SK-N-SH treated with all-trans-retinoic acid at 6 μM for 48 hours (cell line): Measurements from ENCODE around the gene FZD7.

Experiments
- ATAC-seq: fragments of 200-7000 bp; cut with Tn5 transposase; 3 replicates; pipeline ENCODE4 v1.9.1; 2020; ENCODE audit warnings: mild to moderate bottlenecking, moderate library complexity
- ARNTL ChIP-seq: fragments of 450-650 bp; formaldehyde crosslinking; IDR thresholded peaks from 2 replicates; pipeline ENCODE4 v1.5.0; 2020; ENCODE audit warnings: low read depth, mild to moderate bottlenecking, moderate library complexity, borderline replicate concordance
- BACH2 ChIP-seq: fragments of 250-450 bp; sonication (Bioruptor Pico); IDR thresholded peaks from 2 replicates; pipeline ENCODE4 v1.9.0; 2021; ENCODE audit warnings: mild to moderate bottlenecking, borderline replicate concordance
- ESRRG ChIP-seq: fragments of 250-450 bp; sonication (Bioruptor Pico); IDR thresholded peaks from 2 replicates; pipeline ENCODE4 v1.6.1; 2021; ENCODE audit warnings: mild to moderate bottlenecking
- GLIS3 ChIP-seq: fragments of 250-450 bp; sonication (Bioruptor Pico); IDR thresholded peaks from 2 replicates; pipeline ENCODE4 v1.5.0; 2020; ENCODE audit warnings: mild to moderate bottlenecking, moderate library complexity
- OSR1 ChIP-seq: fragments of 250-450 bp; sonication (Bioruptor Pico); IDR thresholded peaks from 2 replicates; pipeline ENCODE4 v1.8.0; 2022; ENCODE audit warnings: moderate library complexity, mild to moderate bottlenecking, inconsistent platforms
- PPARA ChIP-seq: fragments of 250-450 bp; sonication (Bioruptor Pico); IDR thresholded peaks from 2 replicates; pipeline ENCODE4 v1.5.0; 2020; ENCODE audit warnings: mild to moderate bottlenecking, borderline replicate concordance
- RARB ChIP-seq: fragments of 250-450 bp; sonication (Bioruptor Pico); IDR thresholded peaks from 2 replicates; pipeline ENCODE4 v1.8.0; 2021; ENCODE audit warnings: mild to moderate bottlenecking, moderate library complexity
- SNAI2 ChIP-seq: fragments of 250-450 bp; sonication (Bioruptor Pico); IDR thresholded peaks from 2 replicates; pipeline ENCODE4 v1.5.0; 2020; ENCODE audit warnings: mild to moderate bottlenecking, moderate library complexity
- TCF4 ChIP-seq: fragments of 250-450 bp; sonication (Bioruptor Pico); IDR thresholded peaks from 2 replicates; pipeline ENCODE4 v1.8.0; 2021; ENCODE audit warnings: mild to moderate bottlenecking, moderate library complexity, borderline replicate concordance
- TOX ChIP-seq: fragments of 250-450 bp; sonication (Bioruptor Pico); IDR thresholded peaks from 2 replicates; pipeline ENCODE4 v1.8.0; 2021; ENCODE audit warnings: mild to moderate bottlenecking, moderate library complexity, borderline replicate concordance
- ZC3H10 ChIP-seq: fragments of 250-450 bp; sonication (Bioruptor Pico); IDR thresholded peaks from 2 replicates; pipeline ENCODE4 v1.5.1; 2021; ENCODE audit warnings: mild to moderate bottlenecking, moderate library complexity
- ZFP3 ChIP-seq: fragments of 250-450 bp; sonication (Bioruptor Pico); IDR thresholded peaks from 2 replicates; pipeline ENCODE4 v1.5.0; 2020; ENCODE audit warnings: mild to moderate bottlenecking, moderate library complexity
- ZNF565 ChIP-seq: fragments of 450-650 bp; formaldehyde crosslinking; conservative IDR thresholded peaks from 2 replicates; pipeline ENCODE4 v1.5.0; 2020; ENCODE audit warnings: low read depth, mild to moderate bottlenecking, moderate library complexity
- ZNF8 ChIP-seq: fragments of 450-650 bp; formaldehyde crosslinking; IDR thresholded peaks from 2 replicates; pipeline ENCODE4 v1.5.0; 2020; ENCODE audit warnings: mild to moderate bottlenecking, moderate library complexity
- TF ChIP-seq, protein P1 (sequence below): fragments of 250-450 bp; sonication (Bioruptor Pico); IDR thresholded peaks from 2 replicates; pipeline ENCODE4 v1.8.0; 2021; ENCODE audit warnings: low read depth, mild to moderate bottlenecking, moderate library complexity, borderline replicate concordance
- TF ChIP-seq, protein P2 (sequence below): fragments of 250-450 bp; sonication (Bioruptor Pico); IDR thresholded peaks from 2 replicates; pipeline ENCODE4 v1.8.0; 2020; ENCODE audit warnings: mild to moderate bottlenecking, moderate library complexity, borderline replicate concordance
- TF ChIP-seq, protein P3 (sequence below): fragments of 250-450 bp; sonication (Bioruptor Pico); IDR thresholded peaks from 2 replicates; pipeline ENCODE4 v1.5.1; 2020; ENCODE audit warnings: low read depth, mild to moderate bottlenecking, moderate library complexity
- TF ChIP-seq, protein P4 (sequence below): fragments of 250-450 bp; sonication (Bioruptor Pico); IDR thresholded peaks from 2 replicates; pipeline ENCODE4 v1.5.1; 2021; ENCODE audit warnings: mild to moderate bottlenecking, moderate library complexity
- TF ChIP-seq, protein P5 (sequence below): fragments of 250-450 bp; sonication (Bioruptor Pico); IDR thresholded peaks from 2 replicates; pipeline ENCODE4 v1.5.0; 2020; ENCODE audit warnings: mild to moderate bottlenecking, moderate library complexity

FZD7 gene

DNA sequence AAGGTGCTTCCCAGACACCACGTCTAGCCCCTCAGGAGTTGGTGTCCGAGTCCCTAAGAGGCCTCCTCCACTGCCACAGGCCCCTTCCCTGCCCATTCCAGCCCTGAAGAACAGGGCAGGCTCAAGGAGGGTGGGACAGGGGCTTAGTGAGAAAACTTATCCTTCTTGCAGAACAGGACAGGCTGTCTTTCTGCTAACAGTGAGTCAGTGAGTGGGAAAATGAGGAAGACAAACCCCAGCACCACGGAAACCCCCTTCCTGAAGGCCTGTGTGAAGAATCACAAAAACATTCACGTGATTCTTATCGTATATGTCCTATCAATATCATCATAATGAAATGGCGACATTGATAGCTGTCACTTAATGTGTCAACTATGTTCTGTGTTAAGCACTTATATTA, 9.8 kb downstream of the FZD7 start:
- TF ChIP-seq, protein P1, sequence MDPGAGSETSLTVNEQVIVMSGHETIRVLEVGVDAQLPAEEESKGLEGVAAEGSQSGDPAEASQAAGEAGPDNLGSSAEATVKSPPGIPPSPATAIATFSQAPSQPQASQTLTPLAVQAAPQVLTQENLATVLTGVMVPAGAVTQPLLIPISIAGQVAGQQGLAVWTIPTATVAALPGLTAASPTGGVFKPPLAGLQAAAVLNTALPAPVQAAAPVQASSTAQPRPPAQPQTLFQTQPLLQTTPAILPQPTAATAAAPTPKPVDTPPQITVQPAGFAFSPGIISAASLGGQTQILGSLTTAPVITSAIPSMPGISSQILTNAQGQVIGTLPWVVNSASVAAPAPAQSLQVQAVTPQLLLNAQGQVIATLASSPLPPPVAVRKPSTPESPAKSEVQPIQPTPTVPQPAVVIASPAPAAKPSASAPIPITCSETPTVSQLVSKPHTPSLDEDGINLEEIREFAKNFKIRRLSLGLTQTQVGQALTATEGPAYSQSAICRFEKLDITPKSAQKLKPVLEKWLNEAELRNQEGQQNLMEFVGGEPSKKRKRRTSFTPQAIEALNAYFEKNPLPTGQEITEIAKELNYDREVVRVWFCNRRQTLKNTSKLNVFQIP: no peak
- no peak for ATAC-seq

DNA sequence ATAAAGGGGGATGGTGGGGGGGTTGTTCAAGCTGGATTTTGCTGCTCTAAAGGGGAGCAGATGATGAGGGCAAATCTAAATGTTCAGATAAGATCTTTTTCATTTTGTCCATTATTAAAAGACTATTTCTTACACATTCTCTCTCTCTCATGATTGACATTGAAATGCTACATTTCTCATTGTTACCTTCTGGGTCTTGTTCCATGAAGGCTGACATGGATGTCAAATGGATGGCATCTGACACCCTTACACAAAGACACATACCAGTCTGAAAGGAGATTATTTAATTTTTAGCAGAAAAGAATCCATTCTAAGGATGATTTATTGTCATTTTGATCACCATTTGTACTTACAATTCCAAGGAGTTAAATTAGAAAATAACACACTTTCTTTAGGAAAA, 11.1 kb downstream of the FZD7 start:
- no peak for TF ChIP-seq TOX (CRISPR knock-in tag)
- no peak for TF ChIP-seq BACH2 (CRISPR knock-in tag)
- TF ChIP-seq SNAI2 (CRISPR knock-in tag): no peak
- TF ChIP-seq, protein P2, sequence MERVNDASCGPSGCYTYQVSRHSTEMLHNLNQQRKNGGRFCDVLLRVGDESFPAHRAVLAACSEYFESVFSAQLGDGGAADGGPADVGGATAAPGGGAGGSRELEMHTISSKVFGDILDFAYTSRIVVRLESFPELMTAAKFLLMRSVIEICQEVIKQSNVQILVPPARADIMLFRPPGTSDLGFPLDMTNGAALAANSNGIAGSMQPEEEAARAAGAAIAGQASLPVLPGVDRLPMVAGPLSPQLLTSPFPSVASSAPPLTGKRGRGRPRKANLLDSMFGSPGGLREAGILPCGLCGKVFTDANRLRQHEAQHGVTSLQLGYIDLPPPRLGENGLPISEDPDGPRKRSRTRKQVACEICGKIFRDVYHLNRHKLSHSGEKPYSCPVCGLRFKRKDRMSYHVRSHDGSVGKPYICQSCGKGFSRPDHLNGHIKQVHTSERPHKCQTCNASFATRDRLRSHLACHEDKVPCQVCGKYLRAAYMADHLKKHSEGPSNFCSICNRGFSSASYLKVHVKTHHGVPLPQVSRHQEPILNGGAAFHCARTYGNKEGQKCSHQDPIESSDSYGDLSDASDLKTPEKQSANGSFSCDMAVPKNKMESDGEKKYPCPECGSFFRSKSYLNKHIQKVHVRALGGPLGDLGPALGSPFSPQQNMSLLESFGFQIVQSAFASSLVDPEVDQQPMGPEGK: no peak
- TF ChIP-seq, protein P3, sequence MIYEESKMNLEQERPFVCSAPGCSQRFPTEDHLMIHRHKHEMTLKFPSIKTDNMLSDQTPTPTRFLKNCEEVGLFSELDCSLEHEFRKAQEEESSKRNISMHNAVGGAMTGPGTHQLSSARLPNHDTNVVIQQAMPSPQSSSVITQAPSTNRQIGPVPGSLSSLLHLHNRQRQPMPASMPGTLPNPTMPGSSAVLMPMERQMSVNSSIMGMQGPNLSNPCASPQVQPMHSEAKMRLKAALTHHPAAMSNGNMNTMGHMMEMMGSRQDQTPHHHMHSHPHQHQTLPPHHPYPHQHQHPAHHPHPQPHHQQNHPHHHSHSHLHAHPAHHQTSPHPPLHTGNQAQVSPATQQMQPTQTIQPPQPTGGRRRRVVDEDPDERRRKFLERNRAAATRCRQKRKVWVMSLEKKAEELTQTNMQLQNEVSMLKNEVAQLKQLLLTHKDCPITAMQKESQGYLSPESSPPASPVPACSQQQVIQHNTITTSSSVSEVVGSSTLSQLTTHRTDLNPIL: no peak
- no peak for TF ChIP-seq ZFP3 (CRISPR knock-in tag)
- no peak for TF ChIP-seq ZC3H10 (CRISPR knock-in tag)
- TF ChIP-seq ZNF565: no peak
- TF ChIP-seq ZNF8 (CRISPR knock-in tag): no peak
- TF ChIP-seq RARB (CRISPR knock-in tag): no peak
- no peak for TF ChIP-seq PPARA (CRISPR knock-in tag)
- TF ChIP-seq, protein P4, sequence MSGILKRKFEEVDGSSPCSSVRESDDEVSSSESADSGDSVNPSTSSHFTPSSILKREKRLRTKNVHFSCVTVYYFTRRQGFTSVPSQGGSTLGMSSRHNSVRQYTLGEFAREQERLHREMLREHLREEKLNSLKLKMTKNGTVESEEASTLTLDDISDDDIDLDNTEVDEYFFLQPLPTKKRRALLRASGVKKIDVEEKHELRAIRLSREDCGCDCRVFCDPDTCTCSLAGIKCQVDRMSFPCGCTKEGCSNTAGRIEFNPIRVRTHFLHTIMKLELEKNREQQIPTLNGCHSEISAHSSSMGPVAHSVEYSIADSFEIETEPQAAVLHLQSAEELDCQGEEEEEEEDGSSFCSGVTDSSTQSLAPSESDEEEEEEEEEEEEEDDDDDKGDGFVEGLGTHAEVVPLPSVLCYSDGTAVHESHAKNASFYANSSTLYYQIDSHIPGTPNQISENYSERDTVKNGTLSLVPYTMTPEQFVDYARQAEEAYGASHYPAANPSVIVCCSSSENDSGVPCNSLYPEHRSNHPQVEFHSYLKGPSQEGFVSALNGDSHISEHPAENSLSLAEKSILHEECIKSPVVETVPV (CRISPR knock-in tag): no peak
- TF ChIP-seq GLIS3 (CRISPR knock-in tag): no peak
- TF ChIP-seq, all 23 proteins: peak for 0
- ATAC-seq: no peak

DNA sequence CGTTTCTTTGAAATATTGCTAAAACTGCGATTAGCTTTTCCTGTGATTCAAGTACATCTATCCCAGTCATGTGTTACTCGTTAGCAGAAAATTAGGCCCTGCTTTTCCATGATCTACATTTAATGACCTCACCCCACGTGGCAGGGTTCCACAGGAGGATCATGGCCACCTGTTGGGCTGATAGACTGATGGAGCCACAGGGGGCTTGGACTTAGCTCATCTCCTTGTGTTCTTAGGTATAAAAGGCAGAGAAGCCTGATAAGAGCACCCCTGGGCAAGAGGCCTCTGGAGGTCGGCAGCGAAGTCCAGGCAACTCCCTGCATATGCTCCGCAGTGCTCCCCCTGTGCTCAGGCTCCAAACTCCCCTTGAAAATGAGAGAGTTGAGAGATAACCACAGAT, 12.9 kb downstream of the FZD7 start:
- no peak for ATAC-seq
- TF ChIP-seq, protein P3: no peak
- TF ChIP-seq, protein P5, sequence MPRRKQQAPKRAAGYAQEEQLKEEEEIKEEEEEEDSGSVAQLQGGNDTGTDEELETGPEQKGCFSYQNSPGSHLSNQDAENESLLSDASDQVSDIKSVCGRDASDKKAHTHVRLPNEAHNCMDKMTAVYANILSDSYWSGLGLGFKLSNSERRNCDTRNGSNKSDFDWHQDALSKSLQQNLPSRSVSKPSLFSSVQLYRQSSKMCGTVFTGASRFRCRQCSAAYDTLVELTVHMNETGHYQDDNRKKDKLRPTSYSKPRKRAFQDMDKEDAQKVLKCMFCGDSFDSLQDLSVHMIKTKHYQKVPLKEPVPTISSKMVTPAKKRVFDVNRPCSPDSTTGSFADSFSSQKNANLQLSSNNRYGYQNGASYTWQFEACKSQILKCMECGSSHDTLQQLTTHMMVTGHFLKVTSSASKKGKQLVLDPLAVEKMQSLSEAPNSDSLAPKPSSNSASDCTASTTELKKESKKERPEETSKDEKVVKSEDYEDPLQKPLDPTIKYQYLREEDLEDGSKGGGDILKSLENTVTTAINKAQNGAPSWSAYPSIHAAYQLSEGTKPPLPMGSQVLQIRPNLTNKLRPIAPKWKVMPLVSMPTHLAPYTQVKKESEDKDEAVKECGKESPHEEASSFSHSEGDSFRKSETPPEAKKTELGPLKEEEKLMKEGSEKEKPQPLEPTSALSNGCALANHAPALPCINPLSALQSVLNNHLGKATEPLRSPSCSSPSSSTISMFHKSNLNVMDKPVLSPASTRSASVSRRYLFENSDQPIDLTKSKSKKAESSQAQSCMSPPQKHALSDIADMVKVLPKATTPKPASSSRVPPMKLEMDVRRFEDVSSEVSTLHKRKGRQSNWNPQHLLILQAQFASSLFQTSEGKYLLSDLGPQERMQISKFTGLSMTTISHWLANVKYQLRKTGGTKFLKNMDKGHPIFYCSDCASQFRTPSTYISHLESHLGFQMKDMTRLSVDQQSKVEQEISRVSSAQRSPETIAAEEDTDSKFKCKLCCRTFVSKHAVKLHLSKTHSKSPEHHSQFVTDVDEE (CRISPR knock-in tag): no peak
- TF ChIP-seq TCF4 (CRISPR knock-in tag): no peak

DNA sequence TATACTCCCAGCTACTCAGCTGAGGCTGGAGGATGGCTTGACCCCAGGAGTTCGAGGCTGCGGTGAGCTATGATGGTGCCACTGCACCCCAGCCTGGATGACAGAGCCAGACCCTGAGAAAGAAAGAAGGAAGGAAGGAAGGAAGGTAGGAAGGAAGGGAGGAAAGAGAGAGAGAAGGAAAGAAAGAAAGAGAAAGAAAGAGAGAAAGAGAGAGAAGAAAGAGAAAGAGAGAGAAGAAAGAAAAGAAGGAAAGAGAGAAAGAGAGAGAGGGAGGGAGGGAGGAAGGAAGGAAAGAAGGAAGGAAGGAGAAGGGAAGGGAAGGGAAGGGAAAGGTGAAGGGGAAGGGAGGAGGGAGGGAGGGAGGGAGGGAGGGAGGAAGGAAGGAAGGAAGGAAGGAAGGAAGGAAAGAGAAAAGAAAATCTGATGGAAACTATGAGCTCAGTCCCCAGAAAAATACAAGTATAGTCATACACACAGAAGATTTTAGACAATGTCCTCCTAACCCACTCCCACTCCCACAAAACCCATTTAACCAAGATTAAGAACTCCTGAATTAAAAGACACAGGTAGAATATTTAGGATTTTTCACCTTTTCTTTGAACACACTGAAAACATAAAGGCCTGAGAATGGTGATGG, 15.6 kb downstream of the FZD7 start:
- TF ChIP-seq RARB (CRISPR knock-in tag) (no peak), ESRRG (CRISPR knock-in tag) (no peak), SNAI2 (CRISPR knock-in tag) (no peak), BACH2 (CRISPR knock-in tag) (no peak), ARNTL (CRISPR knock-in tag) (no peak), OSR1 (CRISPR knock-in tag) (no peak), GLIS3 (CRISPR knock-in tag) (no peak)
- TF ChIP-seq, protein P2: no peak
- TF ChIP-seq, protein P3: no peak
- ATAC-seq: no peak
